Activated CD4-positive, alpha-beta T cell treated with anti-CD3 and anti-CD28 coated beads for 4 hours (primary cell): ENCODE measurements around the gene SMIM1.
"Not testable (repeated sequence)": the region's sequence is repeated elsewhere in the genome, so short reads cannot be mapped to it uniquely, and the experiment has no call there.

Source experiments
- DNase-seq, 2 donors: peaks; one replicate each; pipeline ENCODE4 v3.0.0-alpha.2; 2020

The SMIM1 gene

GRCh38 chr1:3799976-3800685, 27.6 kb downstream of the SMIM1 start:
- no peak for DNase-seq

GRCh38 chr1:3800795-3801194, 28.2 kb downstream of the SMIM1 start:
- not testable (repeated sequence) for DNase-seq

- DNase-seq = no peak
Measured at GRCh38 chr1:3803905-3804626, 31.5 kb downstream of the SMIM1 start.

GRCh38 chr1:3804627-3804944, 32.0 kb downstream of the SMIM1 start:
- DNase-seq = not testable (repeated sequence)

- no peak for DNase-seq
Measured at GRCh38 chr1:3805038-3805437, 32.5 kb downstream of the SMIM1 start.

GRCh38 chr1:3807769-3808168, 35.2 kb downstream of the SMIM1 start:
- DNase-seq = no peak

- no peak for DNase-seq
Measured at GRCh38 chr1:3809680-3810079, 37.1 kb downstream of the SMIM1 start.

- not testable (repeated sequence) for DNase-seq
Measured at GRCh38 chr1:3810149-3810761, 37.7 kb downstream of the SMIM1 start.

GRCh38 chr1:3811595-3811911, 39.0 kb downstream of the SMIM1 start:
- DNase-seq = no peak

GRCh38 chr1:3814065-3814464, 41.5 kb downstream of the SMIM1 start:
- no peak for DNase-seq

GRCh38 chr1:3814771-3815561, 42.4 kb downstream of the SMIM1 start:
- no peak for DNase-seq

- DNase-seq = no peak
Measured at GRCh38 chr1:3816331-3817137, 44.0 kb downstream of the SMIM1 start.

- DNase-seq = no peak
Measured at GRCh38 chr1:3817138-3817740, 44.7 kb downstream of the SMIM1 start.

- DNase-seq = no peak
Measured at GRCh38 chr1:3817821-3818597, 45.5 kb downstream of the SMIM1 start.

- DNase-seq = no peak
Measured at GRCh38 chr1:3819771-3820200, 47.2 kb downstream of the SMIM1 start.

GRCh38 chr1:3820316-3820715, 47.8 kb downstream of the SMIM1 start:
- no peak for DNase-seq

- no peak for DNase-seq
Measured at GRCh38 chr1:3821004-3821403, 48.5 kb downstream of the SMIM1 start.

- no peak for DNase-seq
Measured at GRCh38 chr1:3821447-3821846, 48.9 kb downstream of the SMIM1 start.

- no peak for DNase-seq
Measured at GRCh38 chr1:3821908-3822307, 49.4 kb downstream of the SMIM1 start.

- no peak for DNase-seq
Measured at GRCh38 chr1:3822421-3822820, 49.9 kb downstream of the SMIM1 start.

GRCh38 chr1:3824650-3825049, 52.1 kb downstream of the SMIM1 start:
- no peak for DNase-seq
